ENCODE measurements around the gene SLIT3. TPM values are rescaled to one million over a fixed set of nuclear protein-coding genes. Genes with fewer than 3 reads are reported as not detected.

The SLIT3 gene
- polyA plus RNA-seq, 1 of the 3 experiments (the other 2 are of a cell fraction): 119 TPM

DNA sequence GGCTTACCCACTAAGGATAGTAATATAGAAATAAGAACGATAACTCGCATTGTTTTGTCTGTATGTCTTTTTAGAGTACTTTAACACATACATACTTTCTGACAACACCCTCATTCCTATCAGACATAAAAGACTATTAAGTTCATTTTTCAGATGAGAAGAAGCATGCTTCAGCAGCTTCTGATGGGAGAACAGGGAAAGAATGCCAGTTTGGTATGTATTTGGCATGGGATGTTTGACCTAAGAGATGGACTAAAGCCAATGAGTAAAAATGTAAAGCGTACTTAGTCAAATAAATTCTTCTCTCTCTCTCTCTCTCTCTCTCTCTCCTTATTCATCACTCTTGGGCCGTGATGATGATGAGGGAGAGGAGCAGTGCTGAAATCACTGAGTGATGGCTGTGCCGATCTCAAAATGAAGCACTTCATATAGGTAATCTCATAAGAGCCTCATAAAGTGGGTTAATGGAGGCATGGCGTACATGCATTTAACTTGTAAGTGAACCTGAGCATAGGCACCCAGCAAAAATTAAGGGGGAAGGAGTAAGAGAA is 71.5 kb downstream of the SLIT3 start:
- CTCF ChIA-PET: interaction anchor here (0.8 kb wide), 1 partner anchor 82 kb away, joined by 3 read pairs; no protein-coding TSS in a partner anchor
- H3K4me2 ChIP-seq: no peak overlapping the region; the same call in 1 of the 2 replicates
- POLR2A ChIA-PET: no interaction called here
- no peaks in the 10 kb centered on the region for H4K20me1 ChIP-seq (ENCODE audit: insufficient read depth)
- peaks cover 11 to 20% of the 10 kb centered on the region in 2 experiments; a peak in 2 of 4 replicates for H3K4me1 ChIP-seq (ENCODE audit: control insufficient read depth in 1 of 2, insufficient read depth in 2 of 2, low read depth in 1 of 2, low read length in 1 of 2)
- H3K4me3 ChIP-seq (ENCODE audit: low read depth in 2 of 2, low read length in 1 of 2): no peak overlapping the region
- H3K9me3 ChIP-seq: no peaks in the 10 kb centered on the region
- H3K9me2 ChIP-seq: no peaks in the 10 kb centered on the region
- H3K9ac ChIP-seq: no peak overlapping the region
- H3F3A ChIP-seq (replicated peaks; ENCODE audit: insufficient read depth): peaks cover 12% of the 10 kb centered on the region
- DNase-seq: no peak
- H3K27me3 ChIP-seq (ENCODE audit: insufficient read depth): no peaks in the 10 kb centered on the region
- 79% methylated on average over 6 of the region's 6 CpGs for WGBS (ENCODE audit: low lambda C conversion rate)
- H3K36me3 ChIP-seq (replicated peaks in 1 of 2; ENCODE audit: control insufficient read depth in 1 of 2, insufficient read depth in 2 of 2, low read length in 1 of 2): no peaks in the 10 kb centered on the region
- H3K27ac ChIP-seq (ENCODE audit: low read depth in 2 of 2, low read length in 1 of 2): peak overlapping the region; percentile 59 to 76; a peak in 3 of 4 replicates
- peaks cover 19% of the 10 kb centered on the region; the same call in 1 of the 2 replicates for H3K79me2 ChIP-seq (ENCODE audit: insufficient read depth)
- H2AFZ ChIP-seq (ENCODE audit: low read depth): no peak overlapping the region
- TF ChIP-seq NRF1 (IDR thresholded peaks at IDR 0.05; ENCODE audit: low read depth, low read length) (no peak), NFIC (IDR thresholded peaks at IDR 0.05; ENCODE audit: borderline replicate concordance) (peak; percentile 70), GABPA (IDR thresholded peaks at IDR 0.05; ENCODE audit: low read depth) (no peak), FOXM1 (IDR thresholded peaks at IDR 0.05; ENCODE audit: low read depth) (no peak), FOSL2 (IDR thresholded peaks at IDR 0.05; ENCODE audit: borderline replicate concordance, low read depth) (peak; percentile 20), RAD21 (IDR thresholded peaks at IDR 0.05; ENCODE audit: low read length) (no peak), POLR2AphosphoS5 (IDR thresholded peaks at IDR 0.05; ENCODE audit: low read depth, low read length) (no peak), MXI1 (IDR thresholded peaks at IDR 0.05; ENCODE audit: low read depth, low read length) (no peak), SIN3A (IDR thresholded peaks at IDR 0.05; ENCODE audit: borderline replicate concordance, low read depth, low read length) (no peak), EP300 (IDR thresholded peaks at IDR 0.05; ENCODE audit: borderline replicate concordance in 1 of 2, low read depth in 1 of 2, low read length in 1 of 2) (peak in 1 of 2 experiments; percentile 39; a peak in 1 of 4 replicates), ELF1 (IDR thresholded peaks at IDR 0.05) (no peak), JUND (IDR thresholded peaks at IDR 0.05) (peak; percentile 44; the same call in 1 of the 2 replicates), GATA2 (CRISPR knock-in tag; IDR thresholded peaks at IDR 0.05) (no peak), CHD2 (IDR thresholded peaks at IDR 0.05; ENCODE audit: low read length, partially characterized antibody) (no peak), EZH2phosphoT487 (IDR thresholded peaks at IDR 0.05; ENCODE audit: borderline replicate concordance, low read depth) (no peak), SMC3 (IDR thresholded peaks at IDR 0.05; ENCODE audit: low read depth, low read length) (no peak), FOXJ3 (CRISPR knock-in tag; IDR thresholded peaks at IDR 0.05) (no peak), TCF12 (IDR thresholded peaks at IDR 0.05) (peak; percentile 65), RCOR1 (IDR thresholded peaks at IDR 0.05; ENCODE audit: low read length) (no peak), TEAD4 (IDR thresholded peaks at IDR 0.05; ENCODE audit: borderline replicate concordance, insufficient read depth) (peak; percentile 34; the same call in 1 of the 2 replicates), MEF2A (IDR thresholded peaks at IDR 0.05; ENCODE audit: borderline replicate concordance, low read depth) (no peak), TAF1 (IDR thresholded peaks at IDR 0.05; ENCODE audit: borderline replicate concordance, low read depth, low read length) (no peak), RXRA (IDR thresholded peaks at IDR 0.05; ENCODE audit: borderline replicate concordance, low read depth) (no peak; the same call in 1 of the 2 replicates), YY1 (IDR thresholded peaks at IDR 0.05; ENCODE audit: low read depth) (no peak)
- TF ChIP-seq, protein P1, sequence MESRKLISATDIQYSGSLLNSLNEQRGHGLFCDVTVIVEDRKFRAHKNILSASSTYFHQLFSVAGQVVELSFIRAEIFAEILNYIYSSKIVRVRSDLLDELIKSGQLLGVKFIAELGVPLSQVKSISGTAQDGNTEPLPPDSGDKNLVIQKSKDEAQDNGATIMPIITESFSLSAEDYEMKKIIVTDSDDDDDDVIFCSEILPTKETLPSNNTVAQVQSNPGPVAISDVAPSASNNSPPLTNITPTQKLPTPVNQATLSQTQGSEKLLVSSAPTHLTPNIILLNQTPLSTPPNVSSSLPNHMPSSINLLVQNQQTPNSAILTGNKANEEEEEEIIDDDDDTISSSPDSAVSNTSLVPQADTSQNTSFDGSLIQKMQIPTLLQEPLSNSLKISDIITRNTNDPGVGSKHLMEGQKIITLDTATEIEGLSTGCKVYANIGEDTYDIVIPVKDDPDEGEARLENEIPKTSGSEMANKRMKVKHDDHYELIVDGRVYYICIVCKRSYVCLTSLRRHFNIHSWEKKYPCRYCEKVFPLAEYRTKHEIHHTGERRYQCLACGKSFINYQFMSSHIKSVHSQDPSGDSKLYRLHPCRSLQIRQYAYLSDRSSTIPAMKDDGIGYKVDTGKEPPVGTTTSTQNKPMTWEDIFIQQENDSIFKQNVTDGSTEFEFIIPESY (IDR thresholded peaks at IDR 0.05; ENCODE audit: borderline replicate concordance, low read depth): no peak
- TF ChIP-seq, protein P2, sequence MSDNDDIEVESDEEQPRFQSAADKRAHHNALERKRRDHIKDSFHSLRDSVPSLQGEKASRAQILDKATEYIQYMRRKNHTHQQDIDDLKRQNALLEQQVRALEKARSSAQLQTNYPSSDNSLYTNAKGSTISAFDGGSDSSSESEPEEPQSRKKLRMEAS (IDR thresholded peaks at IDR 0.05; ENCODE audit: low read depth): no peak
- TF ChIP-seq, protein P3, sequence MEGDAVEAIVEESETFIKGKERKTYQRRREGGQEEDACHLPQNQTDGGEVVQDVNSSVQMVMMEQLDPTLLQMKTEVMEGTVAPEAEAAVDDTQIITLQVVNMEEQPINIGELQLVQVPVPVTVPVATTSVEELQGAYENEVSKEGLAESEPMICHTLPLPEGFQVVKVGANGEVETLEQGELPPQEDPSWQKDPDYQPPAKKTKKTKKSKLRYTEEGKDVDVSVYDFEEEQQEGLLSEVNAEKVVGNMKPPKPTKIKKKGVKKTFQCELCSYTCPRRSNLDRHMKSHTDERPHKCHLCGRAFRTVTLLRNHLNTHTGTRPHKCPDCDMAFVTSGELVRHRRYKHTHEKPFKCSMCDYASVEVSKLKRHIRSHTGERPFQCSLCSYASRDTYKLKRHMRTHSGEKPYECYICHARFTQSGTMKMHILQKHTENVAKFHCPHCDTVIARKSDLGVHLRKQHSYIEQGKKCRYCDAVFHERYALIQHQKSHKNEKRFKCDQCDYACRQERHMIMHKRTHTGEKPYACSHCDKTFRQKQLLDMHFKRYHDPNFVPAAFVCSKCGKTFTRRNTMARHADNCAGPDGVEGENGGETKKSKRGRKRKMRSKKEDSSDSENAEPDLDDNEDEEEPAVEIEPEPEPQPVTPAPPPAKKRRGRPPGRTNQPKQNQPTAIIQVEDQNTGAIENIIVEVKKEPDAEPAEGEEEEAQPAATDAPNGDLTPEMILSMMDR (IDR thresholded peaks at IDR 0.05): no peak
- TF ChIP-seq, protein P4, sequence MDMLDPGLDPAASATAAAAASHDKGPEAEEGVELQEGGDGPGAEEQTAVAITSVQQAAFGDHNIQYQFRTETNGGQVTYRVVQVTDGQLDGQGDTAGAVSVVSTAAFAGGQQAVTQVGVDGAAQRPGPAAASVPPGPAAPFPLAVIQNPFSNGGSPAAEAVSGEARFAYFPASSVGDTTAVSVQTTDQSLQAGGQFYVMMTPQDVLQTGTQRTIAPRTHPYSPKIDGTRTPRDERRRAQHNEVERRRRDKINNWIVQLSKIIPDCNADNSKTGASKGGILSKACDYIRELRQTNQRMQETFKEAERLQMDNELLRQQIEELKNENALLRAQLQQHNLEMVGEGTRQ (IDR thresholded peaks at IDR 0.05; ENCODE audit: borderline replicate concordance, low read depth, low read length): no peak
- TF ChIP-seq, protein P5, sequence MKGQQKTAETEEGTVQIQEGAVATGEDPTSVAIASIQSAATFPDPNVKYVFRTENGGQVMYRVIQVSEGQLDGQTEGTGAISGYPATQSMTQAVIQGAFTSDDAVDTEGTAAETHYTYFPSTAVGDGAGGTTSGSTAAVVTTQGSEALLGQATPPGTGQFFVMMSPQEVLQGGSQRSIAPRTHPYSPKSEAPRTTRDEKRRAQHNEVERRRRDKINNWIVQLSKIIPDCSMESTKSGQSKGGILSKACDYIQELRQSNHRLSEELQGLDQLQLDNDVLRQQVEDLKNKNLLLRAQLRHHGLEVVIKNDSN (IDR thresholded peaks at IDR 0.05; ENCODE audit: borderline replicate concordance, low read depth): no peak
- TF ChIP-seq, protein P6, sequence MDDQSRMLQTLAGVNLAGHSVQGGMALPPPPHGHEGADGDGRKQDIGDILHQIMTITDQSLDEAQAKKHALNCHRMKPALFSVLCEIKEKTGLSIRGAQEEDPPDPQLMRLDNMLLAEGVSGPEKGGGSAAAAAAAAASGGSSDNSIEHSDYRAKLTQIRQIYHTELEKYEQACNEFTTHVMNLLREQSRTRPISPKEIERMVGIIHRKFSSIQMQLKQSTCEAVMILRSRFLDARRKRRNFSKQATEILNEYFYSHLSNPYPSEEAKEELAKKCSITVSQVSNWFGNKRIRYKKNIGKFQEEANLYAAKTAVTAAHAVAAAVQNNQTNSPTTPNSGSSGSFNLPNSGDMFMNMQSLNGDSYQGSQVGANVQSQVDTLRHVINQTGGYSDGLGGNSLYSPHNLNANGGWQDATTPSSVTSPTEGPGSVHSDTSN (IDR thresholded peaks at IDR 0.05): peak; percentile 46

Data from SK-N-SH (cell line).